COR-L47 (cell line): ENCODE results near the gene NPIPA8.
"Not testable (repeated sequence)": the region's sequence is repeated elsewhere in the genome, so short reads cannot be mapped to it uniquely, and the experiment has no call there.

Experiments
- DNase-seq: peaks from one replicate; lab custom pipeline; 2025; lab: John Stamatoyannopoulos, UW

Gene NPIPA8

GRCh38 chr16:18336636-18337035 is at the start of gene NPIPA8:
Gene NPIPA8 (minus strand): TSS chr16:18336736. CDS start chr16:18332662, 4,074 bp downstream.
- DNase-seq, result not testable (repeated sequence)

GRCh38 chr16:18385285-18385684 is 48.7 kb upstream of the NPIPA8 start:
- not testable (repeated sequence) for DNase-seq

- not testable (repeated sequence) for DNase-seq
Measured at GRCh38 chr16:18384869-18385268, 48.3 kb upstream of the NPIPA8 start.

GRCh38 chr16:18384098-18384636 is 47.6 kb upstream of the NPIPA8 start:
- not testable (repeated sequence) for DNase-seq

DNA sequence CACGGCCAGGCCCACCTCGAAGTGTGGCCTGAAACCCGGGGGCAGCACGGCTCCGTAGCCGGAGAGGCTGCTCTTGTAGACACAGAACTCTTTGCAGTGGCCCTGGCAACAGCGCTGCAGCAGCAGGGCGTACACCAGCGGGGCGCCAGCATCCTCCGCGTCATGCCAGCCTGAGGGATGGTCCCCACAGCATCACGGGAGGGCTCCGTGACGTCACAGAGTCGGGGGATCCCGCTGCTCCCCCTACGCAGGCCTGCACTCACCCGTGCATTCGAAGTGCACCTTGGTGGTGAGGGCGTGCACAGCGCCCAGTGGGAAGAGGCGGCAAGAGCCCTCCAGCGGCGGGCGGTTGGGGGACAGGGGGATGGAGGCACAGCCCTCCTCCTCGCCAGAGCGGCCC is 46.2 kb upstream of the NPIPA8 start:
- not testable (repeated sequence) for DNase-seq

GRCh38 chr16:18347742-18348141 is 11.2 kb upstream of the NPIPA8 start:
- DNase-seq, result not testable (repeated sequence)

DNA sequence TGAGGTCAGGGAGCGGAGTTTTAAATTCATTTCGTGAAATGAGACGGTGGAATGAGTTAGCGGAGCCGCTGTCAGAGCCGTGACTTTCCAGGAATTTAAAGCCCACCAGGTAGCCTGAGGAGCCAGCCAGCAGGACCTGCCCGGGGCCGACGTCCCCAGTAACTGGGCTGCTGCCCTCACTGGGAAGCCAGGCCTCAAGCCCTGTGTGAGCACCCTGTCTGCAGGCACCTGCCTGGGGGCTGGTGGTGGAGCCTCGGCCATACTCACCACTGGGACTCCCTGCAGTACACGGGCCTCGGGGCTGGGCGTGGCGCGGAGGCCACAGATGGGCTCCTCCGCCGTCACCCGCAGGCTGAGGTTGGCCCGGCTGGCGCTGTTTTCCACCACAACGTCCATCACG is 10.5 kb upstream of the NPIPA8 start:
- not testable (repeated sequence) for DNase-seq

- not testable (repeated sequence) for DNase-seq
Measured at GRCh38 chr16:18344634-18345033, 8.1 kb upstream of the NPIPA8 start.

GRCh38 chr16:18341986-18342385 is 5.5 kb upstream of the NPIPA8 start:
- DNase-seq, result not testable (repeated sequence)

DNA sequence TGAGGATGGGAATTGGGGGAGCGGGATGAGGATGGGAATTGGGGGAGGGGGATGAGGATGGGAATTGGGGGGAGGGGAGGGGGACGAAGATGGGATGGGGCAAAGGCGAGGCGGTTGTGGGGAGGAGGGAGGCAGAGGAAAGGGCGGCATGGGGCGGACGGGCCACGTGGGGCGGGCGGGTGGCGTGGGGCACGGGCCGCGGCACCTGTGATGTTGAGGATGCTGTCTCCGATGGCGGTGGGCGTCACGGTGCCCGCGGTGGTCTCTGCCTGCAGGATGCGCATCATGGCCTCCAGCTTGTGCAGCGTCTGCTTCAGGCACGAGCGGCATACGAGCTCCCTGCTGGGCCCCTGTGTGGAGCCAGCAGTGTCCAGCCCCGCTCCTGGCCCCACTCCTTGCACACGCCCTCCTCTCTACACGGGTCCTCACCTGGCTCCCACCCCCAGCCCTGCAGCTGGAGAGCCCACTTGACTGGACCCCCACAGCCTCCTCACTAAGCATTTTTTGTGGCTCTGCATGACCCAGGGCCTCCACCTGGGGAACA is 5.0 kb upstream of the NPIPA8 start:
- not testable (repeated sequence) for DNase-seq

DNA sequence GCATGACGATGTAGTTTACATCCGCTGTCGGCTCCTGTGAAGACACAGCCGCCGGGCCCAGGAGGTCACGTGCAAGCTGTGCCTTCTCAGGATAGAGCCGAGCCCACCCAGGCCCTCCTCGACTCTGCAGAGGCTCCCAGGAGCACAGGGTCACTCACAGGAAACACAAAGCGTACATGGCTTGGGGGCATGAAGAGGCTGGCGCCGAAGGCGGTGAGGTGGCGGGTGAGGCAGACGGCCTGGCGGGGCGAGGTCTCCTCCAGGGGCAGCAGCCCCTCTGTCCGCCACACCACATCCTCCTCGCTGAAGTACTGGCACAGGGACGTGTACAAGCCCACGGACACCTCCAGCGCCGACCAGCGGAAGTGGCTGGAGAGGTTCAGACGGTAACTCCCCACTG is 2.7 kb upstream of the NPIPA8 start:
- DNase-seq, result not testable (repeated sequence)

- DNase-seq, result not testable (repeated sequence)
Measured at GRCh38 chr16:18311811-18312210, 24.7 kb downstream of the NPIPA8 start.

DNA sequence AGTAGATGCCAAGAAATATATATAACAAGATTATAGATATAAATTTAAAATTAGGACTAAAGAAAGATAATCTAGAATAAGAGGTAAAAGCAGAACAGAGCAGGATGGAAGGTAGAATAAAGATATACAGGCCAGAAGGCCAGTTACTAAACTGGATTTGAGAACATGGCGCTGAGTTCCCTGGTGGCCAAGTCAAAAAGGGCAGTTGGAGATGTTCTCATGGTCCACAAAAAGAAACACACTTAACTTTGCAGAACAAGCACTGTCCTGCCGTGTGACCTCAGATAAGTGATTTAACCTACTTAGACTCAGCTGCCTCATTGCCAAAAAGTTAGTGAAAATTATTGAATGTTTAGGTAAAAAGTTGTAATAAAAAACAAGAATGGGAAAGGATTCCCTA is 27.4 kb downstream of the NPIPA8 start:
- not testable (repeated sequence) for DNase-seq

DNA sequence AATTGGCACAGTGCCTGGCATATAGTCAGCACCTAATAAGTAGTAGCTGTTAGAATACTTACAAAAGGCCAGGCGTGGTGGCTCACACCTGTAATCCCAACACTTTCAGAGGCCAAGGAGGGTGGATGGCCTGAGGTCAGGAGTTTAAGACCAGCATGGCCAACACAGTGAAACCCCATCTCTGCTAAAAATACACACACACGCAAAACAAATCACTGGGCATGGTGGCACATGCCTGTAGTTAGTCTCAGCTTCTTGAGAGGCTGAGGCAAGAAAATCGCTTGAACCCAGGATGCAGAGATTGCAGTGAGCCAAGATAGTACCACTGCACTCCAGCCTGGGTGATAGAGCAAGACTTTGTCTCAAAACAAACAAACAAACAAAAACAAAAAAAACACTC is 29.3 kb downstream of the NPIPA8 start:
- not testable (repeated sequence) for DNase-seq

DNA sequence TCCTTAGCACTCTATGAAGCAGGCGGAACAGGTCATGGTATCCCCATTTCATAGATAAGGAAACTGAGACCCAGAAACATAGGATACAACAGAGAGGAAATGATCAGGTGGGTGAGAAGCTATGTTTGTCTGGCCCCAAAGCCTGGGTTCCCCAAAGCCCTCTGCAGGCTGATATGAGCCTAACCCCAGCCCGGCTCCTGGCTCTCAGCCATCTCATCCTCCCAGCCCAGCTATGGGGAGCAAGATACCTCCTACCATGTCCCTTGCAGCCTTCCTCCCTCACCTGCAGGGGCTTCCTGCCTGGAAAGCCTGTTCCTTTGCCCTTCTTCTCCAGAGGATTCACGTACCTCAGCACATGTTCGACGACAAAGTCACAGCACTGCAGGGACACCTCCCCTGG is 30.5 kb downstream of the NPIPA8 start:
- not testable (repeated sequence) for DNase-seq

DNA sequence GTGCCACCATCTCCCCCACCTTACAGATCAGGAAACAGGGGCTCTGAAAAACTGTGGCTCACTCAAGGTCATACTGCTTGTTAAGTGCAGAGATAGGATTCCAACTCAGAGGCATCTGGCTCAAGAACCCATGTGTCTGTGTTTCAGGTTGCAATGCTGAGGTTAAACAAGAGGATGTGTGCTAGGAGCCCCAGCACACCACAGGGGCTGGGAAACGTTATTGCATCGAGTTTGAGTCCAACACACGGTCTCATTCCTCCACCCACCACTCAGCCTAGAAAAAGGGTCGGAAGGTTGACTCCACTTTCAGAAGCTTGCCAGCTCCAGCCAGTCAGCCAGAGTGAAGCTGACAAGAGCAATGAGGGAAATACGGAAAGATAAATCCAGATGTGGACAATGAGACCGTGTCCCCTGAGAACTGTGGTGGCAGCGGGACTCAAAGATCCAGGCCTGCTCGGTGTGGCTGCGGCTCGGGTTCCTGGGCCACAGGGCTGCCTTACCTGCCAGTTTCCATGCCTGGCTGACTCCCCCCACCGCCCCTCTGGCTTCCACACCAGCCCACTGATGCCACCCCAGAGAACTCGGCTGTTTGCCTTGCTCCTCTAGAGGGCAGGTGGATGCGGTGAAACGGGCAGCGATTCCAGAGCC is 33.4 kb downstream of the NPIPA8 start:
- DNase-seq, result not testable (repeated sequence)

GRCh38 chr16:18297714-18298113 is 38.8 kb downstream of the NPIPA8 start:
- not testable (repeated sequence) for DNase-seq

DNA sequence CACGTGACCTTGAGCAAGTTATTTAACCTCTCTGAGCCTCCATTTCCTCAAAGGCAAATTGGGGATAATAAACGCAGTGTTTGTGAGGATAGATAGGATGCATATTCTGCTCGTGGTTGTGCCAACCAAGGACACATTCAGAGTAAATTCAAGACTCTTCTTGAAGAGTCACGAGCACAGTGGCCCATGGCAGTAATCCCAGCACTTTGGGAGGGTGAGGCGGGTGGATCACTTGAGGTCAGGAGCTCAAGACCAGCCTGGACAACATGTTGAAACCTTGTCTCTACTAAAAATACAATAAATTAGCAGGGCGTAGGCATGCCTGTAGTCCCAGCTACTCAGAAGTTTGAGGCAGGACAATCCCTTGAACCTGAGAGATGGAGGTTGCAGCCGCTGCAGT is 39.6 kb downstream of the NPIPA8 start:
- DNase-seq, result not testable (repeated sequence)

DNA sequence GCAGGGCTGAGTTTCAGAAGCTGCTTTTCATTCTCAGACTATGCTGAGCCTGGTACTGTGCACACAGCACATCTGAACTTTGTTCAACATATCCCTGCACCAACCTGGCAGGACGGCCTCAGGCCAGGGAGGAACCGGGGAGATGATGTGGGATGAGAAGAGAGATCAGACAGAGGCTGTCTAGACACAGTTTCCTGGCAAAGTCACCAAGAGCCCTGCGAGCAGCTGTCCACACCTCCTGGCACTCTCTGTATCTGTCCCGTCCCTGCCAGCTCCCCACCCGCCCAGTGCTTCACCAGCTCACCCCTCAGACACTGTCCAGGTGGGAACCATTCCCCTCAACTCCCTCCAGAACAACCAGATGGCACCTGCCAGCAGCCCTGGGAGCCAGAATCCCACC is 42.2 kb downstream of the NPIPA8 start:
- not testable (repeated sequence) for DNase-seq

- not testable (repeated sequence) for DNase-seq
Measured at GRCh38 chr16:18293337-18293956, 43.1 kb downstream of the NPIPA8 start.

GRCh38 chr16:18290959-18291358 is 45.6 kb downstream of the NPIPA8 start:
- DNase-seq, result not testable (repeated sequence)

GRCh38 chr16:18286342-18286741 is 50.2 kb downstream of the NPIPA8 start:
- DNase-seq, result not testable (repeated sequence)

DNA sequence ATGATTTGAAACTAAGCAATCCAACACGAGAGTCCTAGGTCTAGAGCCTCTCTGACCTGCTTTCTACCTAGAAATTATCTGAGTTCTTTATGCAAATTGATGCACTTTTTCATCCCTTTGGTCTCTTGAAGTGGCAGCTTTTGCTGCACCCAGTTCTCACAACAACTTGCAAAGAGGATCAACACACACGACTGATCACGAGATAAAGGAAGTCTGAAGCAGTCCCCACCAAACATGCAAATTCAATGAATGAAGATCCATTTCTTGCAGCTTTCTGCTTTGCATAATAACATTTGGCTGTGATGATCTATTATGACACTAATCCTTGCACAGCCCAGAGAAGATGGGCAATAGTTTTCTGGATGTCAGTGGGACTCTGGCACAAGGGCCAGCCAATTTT is 56.2 kb downstream of the NPIPA8 start:
- DNase-seq, result not testable (repeated sequence)
